Measurements from ENCODE around the gene MNX1.

Gene MNX1

DNA sequence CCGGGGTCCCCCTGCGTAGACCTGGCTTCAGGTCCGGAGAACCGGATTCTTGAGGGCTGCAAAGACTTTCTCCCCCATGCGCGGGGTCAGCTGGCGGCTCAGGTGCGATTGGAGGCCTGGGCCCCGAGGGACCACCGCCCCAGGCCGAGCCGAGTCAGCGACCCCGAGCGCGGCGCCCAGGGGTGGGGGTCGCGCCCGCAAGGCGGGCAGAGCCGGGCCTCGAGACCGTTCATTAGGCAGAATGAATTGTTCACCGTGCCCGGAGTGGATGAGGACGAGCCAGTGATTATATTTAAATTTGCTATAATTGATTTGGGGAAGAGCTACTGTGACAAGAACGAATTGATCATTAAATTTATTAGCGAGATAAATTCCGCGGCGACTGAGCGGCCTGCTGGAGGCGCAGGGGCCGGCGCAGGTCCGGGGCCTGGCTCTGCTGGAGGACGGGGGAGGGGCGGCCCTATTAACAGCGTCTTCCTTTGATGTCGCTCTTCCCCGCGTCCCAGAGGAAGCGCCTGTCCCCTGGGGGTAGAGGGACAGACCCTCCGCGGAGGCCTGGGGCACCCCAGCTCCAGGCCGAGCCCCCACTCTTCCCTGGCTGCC lies 7.5 kb downstream of the MNX1 start:
- no peak for DNase-seq (ENCODE audit: low spot score)

DNA sequence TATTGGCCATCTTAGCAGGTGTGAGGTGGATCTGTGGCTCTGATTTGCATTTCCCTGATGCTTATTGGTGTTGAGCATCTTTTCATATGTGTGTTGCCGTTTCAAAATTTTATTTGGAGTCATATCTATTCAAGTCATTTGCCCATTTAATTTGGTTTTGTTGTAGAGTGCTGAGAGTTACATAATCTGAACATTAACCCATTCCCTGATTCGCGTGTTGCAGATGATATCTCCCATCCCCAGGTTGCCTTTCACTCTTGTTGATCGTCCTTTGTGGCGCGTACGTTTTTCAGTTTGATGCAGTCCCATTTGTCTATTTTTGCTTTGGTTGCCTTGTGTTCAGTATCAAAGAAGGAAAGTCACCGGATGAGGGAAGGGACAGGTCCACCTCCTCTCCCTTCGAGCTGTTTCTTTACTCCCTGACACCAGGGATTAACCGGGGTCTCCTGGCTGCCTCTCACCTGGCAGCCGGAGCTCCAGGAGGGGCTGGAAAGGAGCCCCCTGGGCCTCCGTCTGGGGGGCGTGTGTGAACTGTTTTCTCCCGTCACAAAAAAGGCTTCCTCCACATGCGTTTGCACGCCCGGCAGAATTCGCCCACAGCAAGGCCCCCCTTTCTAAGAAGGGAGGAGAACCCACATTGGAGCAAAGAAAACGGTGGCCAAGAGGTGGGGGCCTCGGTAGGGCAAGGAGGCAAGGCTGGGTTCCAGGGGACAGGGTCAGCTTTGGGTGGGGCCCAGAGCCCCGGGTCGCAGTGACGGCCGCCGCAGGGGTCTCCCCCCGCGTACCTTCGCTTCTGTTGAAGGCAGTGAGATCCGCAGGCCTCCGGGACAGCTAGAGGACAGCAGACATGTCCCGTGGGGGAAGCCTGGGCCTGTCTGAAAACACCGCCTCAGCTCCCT lies 8.3 kb downstream of the MNX1 start:
- DNase-seq (ENCODE audit: low spot score), result no peak

DNA sequence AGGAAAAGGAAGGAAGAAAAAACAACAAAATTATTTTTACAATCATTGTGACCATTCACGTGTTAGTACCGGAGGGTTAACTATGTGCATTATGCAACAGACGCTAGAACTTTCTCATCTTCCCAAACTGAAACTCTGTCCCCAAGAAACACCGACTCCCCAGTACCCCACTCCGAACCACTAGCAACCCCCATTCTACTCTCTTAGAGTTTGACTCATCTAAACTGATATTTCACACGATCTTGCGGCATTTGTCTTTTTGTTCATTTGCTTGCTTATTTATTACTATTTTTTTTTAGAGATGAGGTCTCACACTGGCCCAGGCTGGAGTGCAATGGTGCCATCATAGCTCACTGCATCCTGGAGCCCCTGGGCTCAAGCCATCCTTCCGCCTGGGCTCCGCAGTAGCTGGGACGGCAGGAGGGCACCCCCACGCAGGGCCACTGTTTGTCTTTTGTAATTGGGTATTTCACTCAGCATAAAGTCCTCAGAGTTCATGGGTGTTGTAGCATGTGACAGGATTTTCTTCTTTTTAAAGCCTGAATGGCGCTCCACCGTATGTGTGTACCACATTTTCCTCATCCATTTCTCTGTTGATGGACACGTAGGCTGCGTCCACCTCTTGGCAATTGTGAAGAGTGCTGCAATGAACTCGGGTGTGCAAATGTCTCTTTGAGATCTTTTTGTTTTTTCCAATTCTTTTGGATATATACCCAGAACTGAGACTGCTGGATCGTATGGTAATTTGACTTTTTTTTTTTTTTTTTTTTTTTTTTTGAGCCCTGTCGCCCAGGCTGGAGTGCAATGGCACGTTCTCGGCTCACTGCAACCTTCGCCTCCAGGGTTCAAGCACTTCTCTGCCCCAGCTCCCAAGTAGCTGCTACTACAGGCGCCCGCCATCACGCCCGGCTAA lies 9.5 kb downstream of the MNX1 start:
- no peak for DNase-seq (ENCODE audit: low spot score)

DNA sequence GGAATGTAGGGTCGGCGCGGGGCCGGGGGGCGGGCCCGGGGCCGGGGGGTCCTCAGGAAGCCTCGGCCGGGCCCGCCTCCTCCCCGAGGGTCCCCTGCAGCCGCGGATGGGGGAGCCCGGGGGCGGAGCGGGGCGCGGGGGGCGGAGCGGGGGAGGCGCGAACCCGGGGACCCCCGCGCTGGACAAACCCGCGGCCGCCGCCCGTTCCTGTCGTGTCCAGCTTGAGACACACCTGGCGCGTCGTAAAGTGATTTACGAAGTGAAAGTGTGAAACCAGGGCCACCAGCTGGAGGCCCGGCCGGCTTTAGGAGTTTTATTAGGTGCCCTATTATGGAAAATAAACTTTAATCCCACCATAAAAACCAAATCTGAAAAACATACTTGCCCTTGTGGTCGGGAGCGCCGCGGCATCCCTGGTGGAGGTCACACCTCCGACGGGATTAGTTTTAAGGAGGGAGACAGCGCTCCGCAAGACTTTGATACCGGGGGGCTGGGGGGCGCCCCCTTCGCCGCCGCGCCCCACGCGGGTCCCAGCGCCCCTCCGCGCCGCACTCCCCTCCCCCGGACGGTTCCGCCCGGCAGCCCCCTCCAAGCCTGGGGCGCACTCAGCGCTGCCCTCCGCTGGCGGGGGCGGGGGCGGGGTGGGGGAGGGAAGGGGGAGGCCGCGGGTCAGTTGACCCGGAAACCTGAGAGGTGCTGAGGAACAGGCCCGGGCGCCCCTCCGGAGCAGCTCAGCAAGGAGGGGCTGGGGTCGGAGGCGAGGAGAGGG lies 10.3 kb downstream of the MNX1 start:
- DNase-seq (ENCODE audit: low spot score), result no peak

DNA sequence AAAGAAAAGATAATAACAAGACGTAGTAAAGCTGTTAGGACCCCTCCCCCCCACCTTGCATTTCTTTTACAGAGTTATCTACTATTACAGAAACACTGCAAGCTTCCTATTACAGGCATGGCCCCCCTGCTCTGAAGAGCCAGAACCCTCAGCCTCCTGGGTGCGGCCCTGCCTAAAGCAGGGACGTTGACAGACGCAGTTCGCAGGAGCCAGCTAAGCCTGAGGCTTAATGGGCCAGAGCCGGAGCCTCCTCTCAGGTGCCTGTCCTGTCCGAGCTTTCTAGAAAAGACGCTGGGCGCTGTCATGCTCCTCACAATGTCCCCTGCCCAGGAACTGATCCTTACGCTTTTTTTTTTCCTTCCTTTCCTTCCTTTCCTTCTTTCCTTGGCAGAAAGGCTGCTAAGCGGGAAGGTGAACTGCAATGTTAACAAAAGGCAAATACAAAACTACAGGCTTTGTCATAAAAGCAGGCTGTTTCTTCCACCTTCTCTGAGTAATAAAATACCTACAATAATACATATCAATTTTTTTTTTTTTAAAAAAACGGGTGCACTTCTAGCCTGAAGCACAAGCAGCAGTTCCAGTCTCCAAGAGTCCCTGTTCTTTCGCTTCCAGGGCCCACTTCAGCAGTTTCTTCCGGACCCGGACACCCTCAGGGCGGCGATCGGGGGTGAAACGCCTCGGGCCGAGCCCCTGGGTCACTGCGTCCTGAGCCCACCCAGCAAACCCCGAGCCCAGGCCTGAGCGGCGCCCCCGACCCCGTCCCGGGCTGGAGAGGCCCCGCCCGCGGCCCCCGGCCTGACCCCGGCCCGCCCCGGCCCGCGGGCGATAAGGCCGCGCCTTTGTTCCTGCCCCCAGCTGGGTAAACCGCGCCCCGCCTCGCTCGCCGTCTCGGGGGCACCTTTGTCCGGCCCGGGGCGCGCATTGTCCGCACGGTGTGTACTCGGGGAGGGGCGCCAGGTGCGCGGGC lies 11.2 kb downstream of the MNX1 start:
- DNase-seq (ENCODE audit: low spot score), result no peak

DNA sequence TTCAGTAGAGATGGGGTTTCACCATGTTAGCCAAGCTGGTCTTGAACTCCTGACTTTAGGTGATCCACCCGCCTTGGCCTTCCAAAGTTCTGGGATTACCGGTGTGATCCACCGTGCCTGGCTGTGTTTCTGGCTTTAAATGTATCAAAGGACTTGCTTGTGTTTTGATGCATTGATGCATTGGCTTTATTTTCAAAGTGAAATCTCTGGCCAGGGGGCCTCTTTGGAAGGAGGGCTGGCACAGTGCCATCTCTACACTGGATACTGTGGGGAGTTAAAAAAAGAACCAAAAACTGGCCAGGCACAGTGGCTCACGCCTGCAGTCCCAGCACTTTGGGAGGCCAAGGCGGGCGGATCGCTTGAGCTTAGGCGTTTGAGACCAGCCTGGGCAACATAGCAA lies 16.0 kb downstream of the MNX1 start:
- no peak for DNase-seq (ENCODE audit: low spot score)

DNA sequence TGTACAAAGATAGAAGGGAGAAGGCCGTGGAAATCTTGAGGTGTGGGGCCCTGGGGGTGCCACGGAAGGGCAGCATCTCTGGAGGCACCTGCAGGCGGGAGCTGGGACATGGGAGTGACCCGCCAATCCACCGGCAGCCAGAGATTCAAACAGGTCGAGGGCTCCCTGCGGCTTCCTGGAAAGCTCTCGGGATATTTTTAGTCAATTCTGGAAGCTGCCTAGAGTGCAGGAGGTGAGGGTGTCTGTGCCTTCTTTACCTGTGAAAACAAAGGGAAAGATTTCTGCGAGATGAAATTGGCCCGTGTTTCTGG lies 16.6 kb downstream of the MNX1 start:
- no peak for DNase-seq (ENCODE audit: low spot score)

DNA sequence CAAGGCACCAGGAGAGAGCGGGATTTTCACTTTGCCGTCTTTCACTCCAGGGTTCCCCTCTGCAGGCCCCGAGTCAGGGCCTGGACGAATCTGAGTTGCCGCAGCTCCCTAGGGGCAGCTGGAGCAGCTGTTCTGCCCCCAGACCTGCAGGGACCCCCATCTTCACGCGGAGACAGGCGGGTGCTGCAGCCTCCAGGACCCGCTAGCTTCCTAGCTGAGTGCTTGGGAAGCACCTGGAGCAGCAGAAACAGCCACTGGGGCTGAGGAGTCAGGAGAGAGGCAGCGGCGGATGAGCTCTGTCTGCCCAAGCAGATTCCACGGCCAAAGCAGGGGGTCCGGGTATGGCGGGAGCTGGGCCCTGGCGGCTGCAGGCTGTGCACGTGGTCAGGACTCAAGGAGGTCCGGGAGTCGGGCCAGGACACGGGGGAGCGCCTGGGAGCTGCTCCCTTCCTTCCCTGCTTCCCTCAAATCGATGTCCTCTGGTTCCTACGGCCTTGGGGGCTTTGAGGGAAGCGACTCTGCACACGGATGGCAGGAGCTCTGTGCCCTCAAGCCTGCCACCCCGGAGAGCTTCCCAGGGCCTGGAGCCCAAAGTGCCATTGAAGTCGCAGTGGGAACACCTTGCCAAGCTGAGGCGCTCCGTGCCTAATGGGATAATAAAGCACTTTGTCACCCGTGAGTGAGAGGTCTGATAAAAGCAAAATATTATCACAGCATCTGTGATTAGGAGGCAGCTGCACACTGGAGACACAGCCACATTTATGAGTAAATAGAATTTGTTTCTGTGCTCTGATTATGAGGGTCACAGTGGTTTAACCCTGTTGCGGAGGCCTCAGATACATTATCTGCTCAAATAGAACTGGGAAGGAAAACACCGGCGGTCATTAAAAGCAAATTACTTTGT lies 17.2 kb downstream of the MNX1 start:
- DNase-seq (ENCODE audit: low spot score), result no peak

DNA sequence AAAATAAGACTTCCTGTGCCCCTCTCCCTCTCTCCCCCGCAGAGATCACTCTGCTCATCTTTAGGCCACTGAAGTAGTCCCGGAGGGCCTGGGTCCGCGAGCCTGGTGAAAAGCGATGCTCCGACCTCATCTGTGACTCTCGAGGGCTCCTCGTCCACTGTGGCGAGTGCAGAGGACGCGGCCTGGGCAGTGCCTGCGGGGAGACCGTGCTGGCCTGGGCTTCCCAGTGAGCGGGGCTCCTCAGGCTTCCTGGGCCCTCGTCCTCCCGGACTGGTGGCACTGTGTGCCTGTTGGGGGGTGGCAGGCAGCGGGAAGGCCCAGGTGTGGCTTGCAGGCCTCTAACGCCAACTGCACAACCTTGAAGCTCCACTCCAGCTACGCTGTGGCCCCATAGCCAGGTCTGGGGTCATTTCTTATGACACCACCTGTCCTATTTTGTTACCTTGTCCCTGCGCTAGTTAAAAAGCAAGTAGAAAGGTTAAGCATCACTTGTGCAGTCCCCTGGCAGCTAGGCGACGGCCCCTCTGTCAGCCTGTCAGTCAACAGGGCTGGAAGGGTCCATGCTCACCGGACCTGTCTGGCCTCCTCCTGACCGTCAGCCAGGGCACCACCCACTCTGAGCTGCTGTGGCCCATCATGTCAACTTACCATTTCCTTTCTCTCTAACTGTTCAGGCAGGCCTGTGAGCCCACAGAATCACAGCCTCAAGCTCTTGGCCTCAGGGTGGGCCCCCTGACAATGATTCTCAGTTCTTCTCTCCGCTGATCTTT lies 20.5 kb downstream of the MNX1 start:
- no peak for DNase-seq (ENCODE audit: low spot score)

DNA sequence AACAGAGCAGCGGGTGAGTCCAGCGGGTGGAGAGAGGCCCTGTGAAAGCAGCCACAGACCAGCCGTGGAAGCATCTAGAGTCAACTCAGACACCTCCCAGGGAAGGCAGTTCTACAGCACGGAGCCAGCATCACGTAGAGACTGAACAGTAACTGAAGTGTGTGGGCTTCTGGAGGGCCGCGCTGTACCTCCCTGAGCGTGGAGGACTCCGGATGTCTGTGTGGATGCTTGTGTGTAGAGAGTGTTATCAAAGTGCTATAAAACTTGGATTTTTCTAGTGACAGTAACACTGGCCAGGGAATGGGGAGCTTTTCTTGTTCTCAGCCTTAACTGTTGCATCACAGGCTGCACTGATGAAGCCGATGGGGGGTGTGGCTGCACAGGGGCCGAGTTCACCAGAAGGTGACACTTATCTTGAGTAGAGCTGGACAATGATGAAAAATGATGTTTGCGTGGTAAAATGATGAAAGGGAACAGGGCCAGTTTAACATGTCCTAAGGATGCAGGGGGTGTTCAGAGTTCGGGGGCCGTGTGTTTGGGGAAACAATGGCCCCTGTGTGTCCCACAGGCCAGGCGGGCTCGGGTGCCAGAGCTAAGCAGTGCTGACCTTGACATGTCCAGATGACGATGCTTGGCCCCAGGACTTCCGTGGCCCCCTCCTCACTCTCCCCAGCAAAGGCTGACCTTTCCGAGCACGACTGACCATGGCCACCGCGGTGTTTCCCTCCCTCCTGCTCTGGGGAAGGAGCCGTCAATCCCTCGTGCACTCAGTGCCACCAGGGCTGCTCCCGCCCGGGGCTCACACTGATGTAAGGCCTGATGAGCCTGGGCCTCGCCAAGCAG lies 21.9 kb downstream of the MNX1 start:
- DNase-seq (ENCODE audit: low spot score), result no peak

DNA sequence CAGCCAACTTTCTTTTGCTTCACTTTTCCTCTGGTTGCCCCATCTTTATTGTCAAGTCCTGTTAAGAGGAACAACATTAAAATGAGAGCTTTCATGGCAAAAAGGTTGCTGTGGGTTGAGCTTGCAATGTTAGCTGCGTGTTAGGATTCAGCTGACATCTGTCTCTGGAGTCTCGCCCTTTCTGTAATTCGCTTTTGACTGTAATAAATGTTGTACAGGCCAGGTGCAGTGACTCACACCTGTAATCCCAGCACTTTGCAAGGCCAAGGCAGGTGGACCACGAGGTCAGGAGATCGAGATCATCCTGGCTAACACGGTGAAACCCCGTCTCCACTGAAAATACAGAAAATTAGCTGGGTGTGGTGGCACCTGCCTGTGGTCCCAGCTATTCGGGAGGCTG lies 24.1 kb downstream of the MNX1 start:
- no peak for DNase-seq (ENCODE audit: low spot score)

DNA sequence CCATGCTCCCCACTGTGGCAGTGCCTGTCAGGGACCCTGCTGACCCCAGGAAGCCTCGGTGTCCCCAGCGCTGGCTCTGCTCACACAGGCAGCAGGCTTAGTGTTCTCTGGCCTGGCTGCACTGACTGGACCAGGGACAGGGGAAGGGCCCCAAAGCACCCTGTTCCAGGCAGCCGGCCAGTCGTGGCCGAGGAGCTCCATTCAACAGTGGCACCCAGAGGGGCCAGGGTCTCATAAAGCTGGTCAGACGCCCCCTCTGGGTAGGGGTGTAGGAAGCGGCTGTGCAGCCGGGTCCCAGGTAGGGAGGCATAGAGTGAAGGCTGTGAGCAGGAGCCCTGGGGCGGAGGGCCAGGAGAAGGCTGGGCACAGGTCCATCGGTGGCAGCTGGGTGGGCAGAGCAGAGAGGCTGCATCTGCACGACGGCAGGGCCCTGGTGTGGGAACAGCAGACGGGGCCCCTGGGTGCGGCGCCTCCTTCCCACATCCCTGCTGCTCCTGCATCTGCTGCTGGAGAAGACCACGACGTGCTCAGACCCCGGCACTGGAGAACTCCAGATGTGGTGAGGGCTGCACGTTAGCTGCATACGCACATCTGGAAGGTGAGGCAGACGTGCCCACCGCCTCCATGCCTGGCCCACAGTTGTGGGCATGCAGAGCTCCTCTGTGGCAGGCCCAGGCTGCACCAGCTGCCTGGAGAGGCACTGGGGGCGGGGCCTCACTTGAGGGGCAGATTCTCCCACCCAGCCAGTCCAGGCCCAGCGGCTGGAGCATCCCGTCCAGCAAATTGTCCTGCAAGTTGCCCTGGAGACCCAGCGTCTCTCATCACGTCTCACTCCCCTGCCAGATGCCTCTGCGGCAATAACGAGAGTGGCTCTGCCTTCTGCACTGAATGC lies 25.1 kb downstream of the MNX1 start:
- no peak for DNase-seq (ENCODE audit: low spot score)

DNA sequence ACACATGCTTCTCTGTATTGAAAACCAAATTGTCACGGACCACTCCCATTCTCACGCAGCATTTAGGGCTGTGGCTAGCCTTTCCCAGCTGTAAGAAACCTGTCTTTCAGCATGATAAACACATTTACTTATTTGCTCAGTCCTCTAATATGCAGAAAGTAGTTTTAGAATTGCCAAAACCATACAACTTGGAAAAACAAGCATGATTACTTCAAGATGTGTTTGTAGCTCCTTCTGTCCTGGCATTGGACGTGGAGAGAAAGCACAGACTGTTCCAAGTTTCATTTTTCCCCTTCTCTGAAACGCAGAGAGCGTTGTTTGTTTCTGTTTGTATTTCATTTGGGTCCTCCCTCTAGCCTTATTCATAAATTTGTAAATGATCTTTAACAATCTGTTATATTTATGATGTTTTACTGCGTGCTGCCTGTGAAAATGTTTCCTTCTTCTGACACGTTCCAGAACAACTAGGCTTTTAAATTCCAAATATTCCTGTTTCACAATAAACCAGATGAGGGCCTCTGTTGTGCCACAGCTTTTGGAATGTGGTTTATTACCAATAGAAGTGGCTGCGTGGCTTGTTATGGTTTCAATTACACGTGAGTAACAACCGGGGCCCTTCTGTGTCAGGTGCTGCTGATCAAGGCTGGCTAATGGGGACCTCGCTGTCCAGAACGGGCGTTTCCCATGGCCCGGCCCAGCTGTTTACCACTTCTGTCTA lies 26.1 kb downstream of the MNX1 start:
- DNase-seq (ENCODE audit: low spot score), result no peak

DNA sequence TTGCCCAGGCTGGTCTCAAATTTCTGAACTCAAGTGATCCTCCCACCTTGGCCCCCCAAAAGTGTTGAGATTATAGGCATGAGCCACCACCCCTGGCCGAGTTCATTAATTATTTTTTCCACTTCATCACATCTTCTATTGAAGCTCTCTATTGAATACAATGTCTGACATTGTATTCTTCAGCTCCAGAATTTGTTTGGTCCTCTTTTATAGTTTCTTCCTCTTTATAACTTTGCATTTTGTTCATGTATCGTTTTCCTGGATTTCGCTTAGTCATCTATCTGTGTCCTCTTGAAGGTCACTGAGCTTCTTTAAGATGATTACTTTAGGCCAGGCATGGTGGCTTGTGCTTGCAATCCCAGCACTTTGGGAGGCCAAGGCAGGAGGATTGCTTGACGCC lies 30.8 kb downstream of the MNX1 start:
- no peak for DNase-seq (ENCODE audit: low spot score)

DNA sequence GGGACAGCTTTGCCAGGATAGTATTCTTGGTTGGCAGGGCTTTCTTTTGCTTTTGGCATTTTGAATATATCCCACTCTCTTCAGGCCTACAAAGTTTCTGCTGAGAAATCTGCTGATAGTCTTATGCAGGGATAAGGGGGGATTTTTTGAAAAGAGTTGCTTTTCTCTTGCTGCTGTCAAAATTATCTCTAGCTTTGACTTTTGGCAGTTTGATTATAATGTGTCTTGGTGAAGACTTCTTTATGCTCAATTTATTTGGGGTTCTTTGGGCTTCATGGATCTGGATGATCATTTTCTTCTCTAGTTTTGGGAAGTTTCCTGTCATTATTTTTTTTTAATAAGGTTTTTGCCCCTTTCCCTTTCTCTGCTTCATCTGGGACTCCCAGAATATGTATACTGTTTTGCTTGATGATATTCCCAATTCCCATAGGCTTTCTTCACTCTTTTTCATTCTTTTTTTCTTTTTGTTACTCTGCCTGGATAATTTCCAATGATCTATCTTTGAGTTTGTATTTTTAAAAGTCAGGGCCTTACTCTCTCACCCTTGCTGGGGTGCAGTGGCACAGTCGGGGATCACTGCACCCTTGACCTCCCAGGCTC lies 31.4 kb downstream of the MNX1 start:
- no peak for DNase-seq (ENCODE audit: low spot score)

DNA sequence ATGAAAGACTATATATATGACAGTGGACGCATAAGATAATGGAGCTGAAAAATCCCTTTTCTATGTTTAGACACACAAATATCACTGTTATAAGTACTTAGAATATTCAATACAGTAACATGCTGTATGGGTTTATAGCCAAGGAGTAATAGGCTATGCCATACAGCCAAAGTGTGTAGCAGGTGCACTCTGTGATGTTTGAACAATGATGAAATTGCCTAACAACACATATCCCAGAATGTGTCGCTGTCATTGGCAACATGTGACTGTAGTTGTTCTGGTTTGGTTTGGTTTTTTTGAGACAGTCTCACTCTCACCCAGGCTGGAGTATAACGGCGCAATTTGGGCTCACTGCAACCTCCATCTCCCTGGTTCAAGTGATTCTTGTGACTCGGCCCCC lies 34.8 kb downstream of the MNX1 start:
- no peak for DNase-seq (ENCODE audit: low spot score)
